Cardiac muscle cell (in vitro differentiated cells and primary cell): ENCODE data around the gene FAM167B. TPM values are rescaled to one million over a fixed set of nuclear protein-coding genes. Genes with fewer than 3 reads are reported as not detected.

Experiments
- DNase-seq, 2 donors: peaks; one replicate each; pipeline versions ENCODE4 v3.0.0 to v3.0.0-alpha.2; 2010 to 2017; ENCODE audit warnings: low read depth in 1 of 2, low spot score in 1 of 2
- H3K27ac ChIP-seq: fragments of 200-600 bp; sonication (generic); 2 replicates; pipeline ENCODE4 v1.5.1; 2016
- H3K27me3 ChIP-seq: fragments of 200-600 bp; sonication (generic); 2 replicates; pipeline ENCODE4 v1.6.0; 2016; ENCODE audit warnings: control low read depth
- H3K36me3 ChIP-seq: fragments of 200-600 bp; sonication (generic); 2 replicates; pipeline ENCODE4 v1.5.1; 2016; ENCODE audit warnings: control low read depth
- H3K4me1 ChIP-seq: fragments of 200-600 bp; sonication (generic); 2 replicates; pipeline ENCODE4 v1.8.1; 2017; ENCODE audit warnings: low read depth, mild to moderate bottlenecking, mixed run types
- H3K4me3 ChIP-seq: fragments of 200-600 bp; sonication (generic); 2 replicates; pipeline ENCODE4 v1.5.1; 2016; ENCODE audit warnings: mild to moderate bottlenecking
- H3K9me3 ChIP-seq: fragments of 200-600 bp; sonication (generic); 2 replicates; pipeline ENCODE4 v1.5.1; 2017; ENCODE audit warnings: low read depth, mild to moderate bottlenecking, control low read depth
- CTCF ChIP-seq: IDR thresholded peaks from 2 replicates; pipeline ENCODE4 v1.5.1; 2012; ENCODE audit warnings: low read depth, mild to moderate bottlenecking, low read length
- polyA plus RNA-seq: library from polyadenylated mRNA; unstranded; fragments of >200 nt; fragmentation: Nextera tagmentation; extraction: Ambion mirVana; gene quantifications from 2 replicates; pipeline ENCODE4 v1.2.1, GENCODE V29; 2016
- total RNA-seq: library from RNA; depleted of rRNA; stranded (reverse); fragments of >200 nt; gene quantifications from 2 replicates; pipeline ENCODE4 v1.2.3, GENCODE V29; 2016

FAM167B gene
- total and polyA plus RNA-seq, 2 experiments from 2014 or later: 1.2 to 2.1 TPM

- H3K9me3 ChIP-seq: no peaks in the 10 kb centered on the region
- no peaks in the 10 kb centered on the region for H3K27me3 ChIP-seq
- H3K4me3 ChIP-seq: no peak overlapping the region
- no peaks in the 10 kb centered on the region for H3K36me3 ChIP-seq
- DNase-seq: no peak
- no peak for TF ChIP-seq CTCF
- no peak overlapping the region for H3K27ac ChIP-seq
- no peaks in the 10 kb centered on the region for H3K4me1 ChIP-seq
These were observed 16.7 kb downstream of the FAM167B start for GRCh38 chr1:32263744-32264143.

GRCh38 chr1:32265846-32266245 lies 18.8 kb downstream of the FAM167B start:
- Histone ChIP-seq H3K27ac (no peak overlapping the region), H3K9me3 (no peaks in the 10 kb centered on the region), H3K27me3 (no peaks in the 10 kb centered on the region), H3K4me3 (no peak overlapping the region), H3K36me3 (no peaks in the 10 kb centered on the region), H3K4me1 (no peaks in the 10 kb centered on the region)
- no peak for TF ChIP-seq CTCF
- DNase-seq: no peak

GRCh38 chr1:32266921-32267591 lies 20.0 kb downstream of the FAM167B start:
- Histone ChIP-seq H3K36me3 (no peaks in the 10 kb centered on the region), H3K4me3 (no peak overlapping the region), H3K9me3 (no peaks in the 10 kb centered on the region), H3K4me1 (no peaks in the 10 kb centered on the region), H3K27ac (no peak overlapping the region), H3K27me3 (no peaks in the 10 kb centered on the region)
- TF ChIP-seq CTCF: no peak
- DNase-seq: peak in 1 of 2 donors; percentile 40

GRCh38 chr1:32269744-32270143 lies 22.7 kb downstream of the FAM167B start:
- no peak for DNase-seq
- Histone ChIP-seq H3K27me3 (no peaks in the 10 kb centered on the region), H3K4me3 (no peak overlapping the region), H3K36me3 (no peaks in the 10 kb centered on the region), H3K4me1 (peaks cover 6% of the 10 kb centered on the region), H3K9me3 (no peaks in the 10 kb centered on the region), H3K27ac (no peak overlapping the region)
- TF ChIP-seq CTCF: no peak

GRCh38 chr1:32272557-32273390 lies 25.8 kb downstream of the FAM167B start:
- H3K4me1 ChIP-seq: peaks cover 6% of the 10 kb centered on the region
- no peaks in the 10 kb centered on the region for H3K36me3 ChIP-seq
- H3K4me3 ChIP-seq: no peak overlapping the region
- H3K27me3 ChIP-seq: no peaks in the 10 kb centered on the region
- DNase-seq: no peak
- H3K9me3 ChIP-seq: no peaks in the 10 kb centered on the region
- H3K27ac ChIP-seq: no peak overlapping the region
- no peak for TF ChIP-seq CTCF
